ENCODE data around the gene NDRG3. TPM values are rescaled to one million over a fixed set of nuclear protein-coding genes. Genes with fewer than 3 reads are reported as not detected.
A peak's percentile ranks its signal among the peaks of the same experiment; 100 is the strongest.

Gene NDRG3
- total RNA-seq, 2 experiments from 2014 or later = 19.2 to 19.3 TPM

GRCh38 chr20:36756496-36756895 lies 10.6 kb upstream of the NDRG3 start:
- Mint-ChIP-seq H3K4me3 (no peak overlapping the region), H3K36me3 (ENCODE audit: low read depth) (peaks cover 44% of the 10 kb centered on the region), H3K27me3 (no peaks in the 10 kb centered on the region), H3K9me3 (no peaks in the 10 kb centered on the region), H3K27ac (no peak overlapping the region), H3K4me1 (ENCODE audit: low read depth) (peaks cover 5% of the 10 kb centered on the region)
- intact Hi-C loops (cut with micrococcal nuclease) = no loop called here
- DNase-seq = no peak
- CTCF ChIA-PET = interaction anchor here (1.2 to 3.5 kb wide), 6 partner anchors 10 to 144 kb away, joined by 3 to 20 read pairs (median 8); partner anchors contain the start of gene NDRG3
- no peak for TF ChIP-seq CTCF (IDR thresholded peaks at IDR 0.05)
- POLR2A ChIA-PET = interaction anchor here (0.7 to 0.8 kb wide), 2 partner anchors 10 to 94 kb away, joined by 3 read pairs; partner anchors contain the start of gene NDRG3
- no peak for ATAC-seq

DNA sequence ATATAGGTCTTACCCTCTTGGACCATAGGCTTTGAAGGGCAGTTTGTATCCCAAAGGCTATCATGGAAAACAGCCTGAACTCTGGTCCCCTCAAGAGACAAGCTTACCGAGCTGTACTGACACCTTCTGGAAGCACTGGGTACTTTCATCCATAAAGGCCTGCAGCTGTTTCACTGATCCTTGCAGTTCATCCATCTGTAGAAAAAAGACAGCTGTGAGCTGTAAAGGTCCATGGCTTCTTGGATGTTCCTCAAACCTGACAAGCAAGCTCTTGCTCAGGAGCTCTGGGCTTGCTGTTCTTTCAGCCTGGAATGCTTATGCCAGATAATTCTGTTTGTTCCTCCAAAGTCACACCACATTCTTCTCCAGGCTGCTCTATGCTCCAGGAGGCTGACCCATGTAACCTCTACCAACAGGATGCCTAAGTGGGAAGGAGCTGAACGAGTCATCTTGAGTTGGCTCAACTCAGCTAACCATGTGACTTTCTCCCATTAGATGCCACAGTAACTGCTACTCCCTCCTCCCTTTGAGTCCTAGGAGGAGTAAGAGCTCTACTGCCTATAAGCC lies 8.8 kb upstream of the NDRG3 start:
- no peak overlapping the region for H3K4me3 Mint-ChIP-seq
- DNase-seq (peak; percentile 41), ATAC-seq (peak; percentile 83)
- peaks cover 39% of the 10 kb centered on the region for H3K36me3 Mint-ChIP-seq (ENCODE audit: low read depth)
- CTCF ChIA-PET = interaction anchor here (0.6 to 3.6 kb wide), 33 partner anchors 8 to 328 kb away, joined by 3 to 20 read pairs (median 5); partner anchors contain the start of genes DSN1, NDRG3, RAB5IF and SLA2
- H3K9me3 Mint-ChIP-seq = no peaks in the 10 kb centered on the region
- H3K27ac Mint-ChIP-seq = no peak overlapping the region
- peak; percentile 61 for TF ChIP-seq CTCF (IDR thresholded peaks at IDR 0.05)
- H3K27me3 Mint-ChIP-seq = no peaks in the 10 kb centered on the region
- POLR2A ChIA-PET = interaction anchor here (1.0 kb wide), 1 partner anchor 8 kb away, joined by 3 read pairs; the partner anchor contains the start of gene NDRG3
- peaks cover 5% of the 10 kb centered on the region for H3K4me1 Mint-ChIP-seq (ENCODE audit: low read depth)
- intact Hi-C loops (cut with micrococcal nuclease) = no loop called here

- CTCF ChIA-PET = interaction anchor here (3.6 kb wide), 1 partner anchor 21 kb away, joined by 15 read pairs; the partner anchor contains the start of gene DSN1
- intact Hi-C loops (cut with micrococcal nuclease) = no loop called here
These were observed 6.7 kb upstream of the NDRG3 start for GRCh38 chr20:36752582-36752981.

DNA sequence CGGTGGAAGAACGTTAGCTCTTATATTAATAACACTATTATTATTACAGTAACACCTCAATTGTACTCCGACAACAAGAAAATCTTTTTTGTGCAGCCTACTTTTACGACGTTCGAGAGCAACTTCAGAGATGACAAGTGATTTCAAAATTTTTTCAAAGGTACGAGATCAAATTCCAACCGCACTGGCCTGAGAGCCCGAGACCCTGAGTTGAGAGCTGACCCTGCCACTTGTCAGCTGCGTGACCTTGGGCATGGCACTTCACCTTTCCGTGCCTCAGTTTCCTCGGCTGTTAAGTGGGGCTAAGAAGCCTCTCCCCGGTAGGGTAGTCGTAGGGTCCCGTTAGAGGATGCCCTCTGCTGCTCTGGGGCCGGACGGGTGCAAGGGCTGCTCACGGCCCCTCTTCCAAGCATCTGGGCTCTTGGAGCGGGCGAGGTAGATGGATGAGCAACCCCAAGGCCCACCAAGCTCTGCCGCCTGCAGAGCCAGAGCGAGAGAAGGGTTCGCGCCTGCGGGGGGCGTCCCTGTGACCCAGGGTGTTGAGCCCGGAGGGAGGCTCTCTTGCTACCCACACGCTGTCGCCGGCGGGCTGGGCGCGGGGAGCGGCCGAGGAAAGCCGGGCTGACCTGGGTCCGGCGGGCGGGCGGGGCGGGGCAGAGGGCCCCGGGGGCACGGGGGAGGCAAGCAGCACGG lies 510 bp downstream of the NDRG3 start:
- DNase-seq (peak; percentile 64), ATAC-seq (peak; percentile 47)
- Mint-ChIP-seq H3K27ac (peak overlapping the region; percentile 22), H3K4me3 (peak overlapping the region; percentile 83), H3K36me3 (ENCODE audit: low read depth) (no peaks in the 10 kb centered on the region), H3K4me1 (ENCODE audit: low read depth) (peaks cover 16% of the 10 kb centered on the region), H3K27me3 (no peaks in the 10 kb centered on the region), H3K9me3 (no peaks in the 10 kb centered on the region)
- peak; percentile 19 for TF ChIP-seq CTCF (IDR thresholded peaks at IDR 0.05)
- POLR2A ChIA-PET = interaction anchor here (1.1 to 2.4 kb wide), 5 partner anchors 9 to 140 kb away, joined by 3 to 7 read pairs (median 3); partner anchors contain the start of gene RAB5IF
- CTCF ChIA-PET = interaction anchor here (0.5 to 2.9 kb wide), 14 partner anchors 9 to 1003 kb away, joined by 3 to 20 read pairs (median 4); partner anchors contain the start of genes DSN1, RAB5IF, RBM39 and SLA2
- intact Hi-C loops (cut with micrococcal nuclease) = no loop called here

More at GRCh38 chr20:36752582-36752981, 6.7 kb upstream of the NDRG3 start:
- Mint-ChIP-seq H3K4me1 (ENCODE audit: low read depth) (peaks cover 2% of the 10 kb centered on the region), H3K9me3 (no peaks in the 10 kb centered on the region), H3K36me3 (ENCODE audit: low read depth) (peaks cover 36% of the 10 kb centered on the region), H3K27me3 (no peaks in the 10 kb centered on the region), H3K4me3 (no peak overlapping the region), H3K27ac (no peak overlapping the region)
- TF ChIP-seq CTCF (IDR thresholded peaks at IDR 0.05) = no peak
- DNase-seq (no peak), ATAC-seq (no peak)
- POLR2A ChIA-PET = no interaction called here
